CD4-positive, alpha-beta T cell treated with Interleukin-10 for 1 hour (primary cell): Measurements from ENCODE around the gene SEPHS2.
"Not testable (repeated sequence)": the region's sequence is repeated elsewhere in the genome, so short reads cannot be mapped to it uniquely, and the experiment has no call there.

ENCODE experiments used
- DNase-seq: peaks from one replicate; pipeline ENCODE4 v3.0.0-alpha.2; 2020

The SEPHS2 gene, protein sequence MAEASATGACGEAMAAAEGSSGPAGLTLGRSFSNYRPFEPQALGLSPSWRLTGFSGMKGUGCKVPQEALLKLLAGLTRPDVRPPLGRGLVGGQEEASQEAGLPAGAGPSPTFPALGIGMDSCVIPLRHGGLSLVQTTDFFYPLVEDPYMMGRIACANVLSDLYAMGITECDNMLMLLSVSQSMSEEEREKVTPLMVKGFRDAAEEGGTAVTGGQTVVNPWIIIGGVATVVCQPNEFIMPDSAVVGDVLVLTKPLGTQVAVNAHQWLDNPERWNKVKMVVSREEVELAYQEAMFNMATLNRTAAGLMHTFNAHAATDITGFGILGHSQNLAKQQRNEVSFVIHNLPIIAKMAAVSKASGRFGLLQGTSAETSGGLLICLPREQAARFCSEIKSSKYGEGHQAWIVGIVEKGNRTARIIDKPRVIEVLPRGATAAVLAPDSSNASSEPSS

DNA sequence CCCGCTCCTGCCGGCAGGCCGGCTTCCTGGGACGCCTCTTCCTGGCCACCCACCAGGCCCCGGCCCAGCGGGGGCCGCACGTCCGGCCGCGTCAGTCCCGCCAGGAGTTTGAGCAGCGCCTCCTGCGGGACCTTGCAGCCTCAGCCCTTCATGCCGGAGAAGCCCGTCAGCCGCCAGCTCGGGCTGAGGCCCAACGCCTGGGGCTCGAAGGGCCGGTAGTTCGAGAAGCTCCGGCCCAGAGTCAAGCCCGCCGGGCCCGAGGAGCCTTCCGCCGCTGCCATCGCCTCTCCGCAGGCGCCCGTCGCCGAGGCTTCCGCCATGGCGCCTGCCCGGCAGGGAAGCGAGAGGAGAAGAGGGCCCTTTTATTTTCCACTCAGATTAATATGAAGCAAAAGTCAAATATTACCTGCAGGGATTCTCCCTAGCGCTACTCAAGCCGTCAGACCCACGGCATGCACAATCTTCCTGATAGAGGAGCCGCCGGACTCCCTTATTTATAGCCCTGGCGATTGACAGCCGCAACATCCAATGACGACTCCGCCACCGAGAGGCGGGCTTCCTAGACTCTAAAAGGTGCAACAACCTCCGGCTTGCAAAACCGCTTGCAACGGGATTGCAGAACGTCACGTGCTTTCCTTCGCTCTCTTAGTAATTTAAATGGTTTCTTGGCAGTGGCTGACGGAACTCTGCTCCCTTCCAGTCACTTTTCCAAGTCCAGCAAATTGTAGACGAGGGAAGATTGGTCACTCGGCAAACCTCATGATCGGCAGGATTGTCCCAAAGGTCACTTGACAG is at the start of gene SEPHS2:
TSS of gene SEPHS2 (minus strand) at position 467 of the 795 bp plus-strand sequence. CDS start at position 320, 147 bp downstream.
- peak; percentile 97 for DNase-seq

DNA sequence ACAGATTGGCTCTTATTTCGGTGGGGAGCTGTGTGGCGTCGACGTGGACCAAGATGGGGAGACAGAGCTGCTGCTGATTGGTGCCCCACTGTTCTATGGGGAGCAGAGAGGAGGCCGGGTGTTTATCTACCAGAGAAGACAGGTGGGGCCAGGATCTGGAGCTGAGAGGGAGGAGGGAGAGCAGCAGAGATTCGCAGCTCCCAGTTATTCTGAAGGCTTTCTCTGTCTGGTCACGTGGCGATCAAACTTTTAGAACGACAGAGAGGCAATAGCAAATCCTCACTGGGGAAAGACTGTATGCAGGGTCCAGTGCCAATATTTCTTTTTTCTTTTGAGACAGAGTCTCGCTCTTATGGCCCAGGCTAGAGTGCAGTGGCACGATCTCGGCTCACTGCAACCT is 49.0 kb upstream of the SEPHS2 start:
- no peak for DNase-seq

DNA sequence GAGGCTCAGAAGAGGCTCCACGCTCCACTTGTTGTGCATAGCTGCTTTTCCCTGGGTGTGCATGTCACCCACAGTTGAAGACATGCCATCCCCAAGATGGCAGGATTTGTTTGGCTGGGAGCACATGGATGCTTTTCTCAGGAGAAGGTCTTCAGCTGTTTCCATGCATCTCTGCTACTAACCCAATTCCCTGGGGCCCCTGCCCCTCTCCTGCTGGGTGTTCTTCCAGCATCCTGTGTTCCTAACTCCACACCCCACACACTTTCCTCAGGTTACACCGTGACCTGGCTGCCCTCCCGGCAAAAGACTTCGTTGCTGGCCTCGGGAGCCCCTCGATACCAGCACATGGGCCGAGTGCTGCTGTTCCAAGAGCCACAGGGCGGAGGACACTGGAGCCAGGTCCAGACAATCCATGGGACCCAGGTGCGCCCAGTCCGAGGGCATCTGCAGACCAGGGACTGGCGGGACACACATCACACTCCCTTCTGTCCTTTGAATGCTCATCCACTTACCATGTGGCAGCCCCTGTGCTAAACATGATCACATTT is 48.3 kb upstream of the SEPHS2 start:
- no peak for DNase-seq

DNA sequence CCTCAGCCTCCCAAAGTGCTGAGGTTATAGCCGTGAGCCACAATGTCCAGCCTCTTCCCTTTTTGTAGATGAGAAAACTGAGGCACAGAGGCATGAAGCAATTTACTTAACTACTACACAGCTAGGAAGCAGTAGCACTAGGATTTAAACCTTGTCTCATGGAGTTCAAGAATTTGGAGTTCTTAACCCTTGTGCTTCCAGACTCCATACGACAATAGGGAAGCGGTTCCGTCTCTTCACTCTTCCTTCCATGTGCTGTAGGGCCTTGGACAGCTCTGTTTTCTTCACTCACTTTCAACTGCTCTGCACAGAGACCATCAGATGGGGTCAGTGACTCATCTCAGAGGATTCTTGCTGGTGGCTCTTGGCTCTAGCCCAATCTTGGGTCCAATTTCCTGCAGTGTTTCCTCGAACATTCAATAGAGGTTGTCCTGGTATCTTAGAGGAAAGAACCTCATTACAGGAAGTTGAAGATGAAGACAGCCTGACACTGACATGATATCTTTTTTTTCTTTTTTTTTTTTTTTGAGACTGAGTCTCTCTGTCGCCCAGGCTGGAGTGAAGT is 46.2 kb upstream of the SEPHS2 start:
- no peak for DNase-seq

DNA sequence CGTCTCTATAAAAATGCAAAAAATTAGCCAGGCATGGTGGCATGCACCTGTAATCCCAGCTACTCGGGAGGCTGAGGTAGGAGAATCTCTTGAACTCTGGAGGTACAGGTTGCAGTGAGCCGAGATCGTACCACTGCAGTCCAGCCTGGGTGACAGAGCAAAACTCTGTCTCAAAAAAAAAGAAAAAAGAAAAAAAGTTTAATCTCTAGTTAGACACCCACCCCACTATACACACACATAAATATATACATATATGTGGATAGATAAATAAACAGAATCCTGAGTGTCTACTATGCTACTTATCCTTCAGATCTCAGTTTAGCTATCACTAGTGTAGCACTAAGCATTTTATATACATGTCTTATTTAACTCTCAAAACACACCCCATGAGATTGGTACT is 45.6 kb upstream of the SEPHS2 start:
- DNase-seq: no peak

DNA sequence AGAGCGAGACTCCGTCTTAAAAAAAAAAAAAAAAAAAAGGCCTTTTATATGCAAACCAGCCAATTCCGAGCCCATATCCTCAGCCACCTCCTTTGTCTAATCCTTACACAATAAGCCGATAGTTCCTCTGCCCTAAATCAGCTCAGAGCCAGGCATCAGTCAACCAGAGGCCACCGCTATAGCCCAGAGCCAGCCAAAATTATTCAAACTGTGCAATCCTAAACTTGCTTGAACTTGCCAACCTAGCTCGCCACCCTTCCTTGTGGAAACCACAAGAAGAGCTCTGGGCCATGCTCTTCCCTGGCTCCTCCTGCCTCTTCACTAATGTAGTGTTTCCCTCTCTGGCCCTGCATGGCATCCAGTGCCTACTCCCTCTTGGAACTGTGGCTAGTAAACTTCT is 44.5 kb upstream of the SEPHS2 start:
- DNase-seq: no peak

DNA sequence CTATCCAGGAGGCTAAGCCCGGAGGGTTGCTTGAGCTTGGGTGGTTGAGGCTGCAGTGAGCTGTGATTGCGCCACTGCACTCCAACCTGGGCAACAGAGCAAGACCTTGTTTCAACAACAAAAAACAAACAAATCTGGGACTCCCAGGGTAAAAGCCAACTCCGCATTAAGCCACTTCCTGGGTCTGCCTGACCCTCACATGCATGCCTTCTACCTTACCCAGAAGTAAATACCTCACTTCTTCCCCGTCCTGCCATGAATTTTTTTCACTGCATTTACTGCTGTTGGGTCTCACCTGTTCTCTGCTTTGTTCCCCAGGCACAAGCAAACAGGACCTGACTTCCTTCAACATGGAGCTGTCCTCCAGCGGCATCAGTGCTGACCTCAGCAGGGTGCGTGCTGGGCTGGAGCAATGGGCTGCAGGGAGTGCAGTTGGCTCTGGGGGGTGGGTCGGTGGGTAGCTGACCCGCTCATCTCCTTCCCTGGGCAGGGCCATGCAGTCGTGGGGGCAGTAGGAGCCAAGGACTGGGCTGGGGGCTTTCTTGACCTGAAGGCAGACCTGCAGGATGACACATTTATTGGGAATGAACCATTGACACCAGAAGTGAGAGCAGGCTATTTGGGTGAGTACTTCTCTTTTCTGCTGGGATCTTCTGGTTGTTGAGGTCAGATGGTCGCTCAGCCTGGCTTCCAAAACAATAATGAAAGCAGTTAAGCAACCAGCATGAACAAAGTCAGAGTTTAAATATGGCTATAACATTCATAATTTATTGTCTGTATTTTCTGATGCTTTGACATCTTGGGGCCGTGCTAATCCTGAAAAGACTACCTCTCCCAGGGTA is 43.3 kb upstream of the SEPHS2 start:
- no peak for DNase-seq

DNA sequence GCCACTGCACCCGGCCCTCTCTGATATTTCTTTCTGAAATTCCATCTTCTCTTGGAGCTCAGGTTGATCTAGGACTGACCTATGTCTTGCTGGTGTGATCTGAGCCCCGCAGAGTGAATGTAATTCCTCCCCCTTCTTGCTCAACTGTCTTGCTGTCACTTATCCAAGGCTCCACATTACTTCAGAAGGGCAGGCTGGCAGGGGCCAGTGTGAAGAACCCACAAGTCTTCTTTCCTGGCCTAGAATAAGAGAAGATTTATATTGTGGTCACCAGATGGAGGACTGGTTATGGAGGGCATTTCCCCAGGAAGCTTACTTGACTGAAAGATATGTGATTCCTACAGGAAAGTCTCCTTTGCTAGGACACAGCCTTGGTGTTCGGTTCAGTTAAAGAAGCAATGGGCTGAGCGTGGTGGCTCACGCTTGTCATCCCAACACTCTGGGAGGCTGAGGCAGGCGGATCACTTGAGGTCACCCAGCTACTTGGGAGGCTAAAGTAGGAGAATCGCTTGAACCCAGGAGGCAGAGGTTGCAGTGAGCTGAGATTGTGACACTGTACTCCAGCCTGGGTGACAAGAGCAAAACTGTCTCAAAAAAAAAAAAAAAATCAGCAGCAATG is 40.3 kb upstream of the SEPHS2 start:
- no peak for DNase-seq

DNA sequence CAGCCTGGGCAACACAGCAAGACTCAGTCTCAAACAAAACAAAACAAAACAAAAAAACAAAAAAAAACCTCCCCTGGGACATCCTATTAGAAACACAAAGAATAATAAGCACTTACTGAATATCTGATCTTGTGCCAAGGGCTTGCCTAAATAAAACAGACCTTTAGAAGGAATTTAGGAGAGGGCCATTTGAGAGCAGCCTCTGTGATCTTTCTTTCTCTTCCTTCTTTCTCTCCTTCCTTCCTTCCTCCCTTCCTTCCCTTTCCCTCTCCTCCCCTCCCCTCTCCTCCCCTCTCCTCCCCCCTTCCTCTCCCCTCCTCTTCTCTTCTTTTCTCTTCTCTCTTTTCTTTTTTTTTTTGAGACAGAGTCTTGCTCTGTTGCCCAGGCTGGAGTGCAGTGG is 39.2 kb upstream of the SEPHS2 start:
- no peak for DNase-seq

DNA sequence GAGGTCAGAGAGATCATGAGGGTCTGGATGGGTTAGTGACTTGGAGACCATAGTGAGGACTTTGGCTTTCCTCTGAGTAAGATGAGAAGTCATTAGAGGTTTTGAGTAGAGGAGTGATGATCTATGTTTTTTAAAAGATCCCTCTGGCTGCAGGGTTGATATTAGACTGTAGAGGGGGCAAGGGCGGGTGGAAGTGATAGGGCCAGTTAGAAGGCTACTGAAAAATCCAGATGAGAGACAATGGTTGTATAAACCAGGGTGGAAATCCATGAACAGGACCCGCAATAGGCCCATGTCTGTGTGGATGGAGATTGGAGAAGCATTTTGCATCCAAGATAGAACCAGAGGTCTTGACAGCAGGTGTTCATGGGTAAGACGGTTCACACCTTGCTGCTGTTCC is 36.7 kb upstream of the SEPHS2 start:
- peak; percentile 34 for DNase-seq

DNA sequence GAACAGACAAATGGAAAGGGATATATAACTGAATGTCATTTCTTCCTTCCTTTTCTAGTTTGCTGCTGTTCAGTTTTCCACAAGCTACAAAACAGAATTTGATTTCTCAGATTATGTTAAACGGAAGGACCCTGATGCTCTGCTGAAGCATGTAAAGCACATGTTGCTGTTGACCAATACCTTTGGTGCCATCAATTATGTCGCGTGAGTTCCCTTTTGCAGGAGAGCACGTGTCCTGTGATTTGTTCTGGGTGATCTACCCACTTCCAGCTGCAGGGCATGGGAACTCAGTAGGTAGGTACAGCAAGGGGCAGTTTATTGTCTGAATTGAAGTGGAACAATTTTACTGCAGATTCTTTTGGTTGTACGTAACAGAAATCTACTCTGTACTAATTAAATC is 35.7 kb upstream of the SEPHS2 start:
- no peak for DNase-seq

DNA sequence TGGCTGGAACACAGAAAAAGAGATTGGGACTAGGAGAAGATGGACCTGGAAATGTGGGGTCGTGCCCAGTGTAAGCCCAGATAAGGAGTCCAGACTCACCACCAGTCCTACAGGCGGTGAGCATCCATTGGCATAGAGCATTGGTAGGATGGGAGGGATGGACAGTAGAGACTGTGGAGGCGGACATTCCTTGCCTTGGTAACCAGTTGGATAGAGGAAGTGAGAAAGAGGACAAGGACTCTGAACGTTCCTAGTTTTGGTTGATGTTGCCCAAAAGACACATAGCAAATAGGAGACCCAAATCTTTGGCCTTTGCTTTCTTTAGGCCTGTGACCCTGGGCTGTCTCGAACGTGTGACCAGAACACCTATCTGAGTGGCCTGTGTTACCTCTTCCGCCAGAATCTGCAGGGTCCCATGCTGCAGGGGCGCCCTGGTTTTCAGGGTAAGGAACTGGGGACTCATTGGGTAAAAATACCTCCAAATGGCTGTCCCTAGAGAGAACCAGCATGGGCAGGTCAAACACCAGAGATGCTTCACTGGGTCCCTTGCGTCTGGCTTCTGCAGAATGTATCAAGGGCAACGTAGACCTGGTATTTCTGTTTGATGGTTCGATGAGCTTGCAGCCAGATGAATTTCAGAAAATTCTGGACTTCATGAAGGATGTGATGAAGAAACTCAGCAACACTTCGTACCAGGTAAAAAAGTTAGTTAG is 33.2 kb upstream of the SEPHS2 start:
- no peak for DNase-seq

DNA sequence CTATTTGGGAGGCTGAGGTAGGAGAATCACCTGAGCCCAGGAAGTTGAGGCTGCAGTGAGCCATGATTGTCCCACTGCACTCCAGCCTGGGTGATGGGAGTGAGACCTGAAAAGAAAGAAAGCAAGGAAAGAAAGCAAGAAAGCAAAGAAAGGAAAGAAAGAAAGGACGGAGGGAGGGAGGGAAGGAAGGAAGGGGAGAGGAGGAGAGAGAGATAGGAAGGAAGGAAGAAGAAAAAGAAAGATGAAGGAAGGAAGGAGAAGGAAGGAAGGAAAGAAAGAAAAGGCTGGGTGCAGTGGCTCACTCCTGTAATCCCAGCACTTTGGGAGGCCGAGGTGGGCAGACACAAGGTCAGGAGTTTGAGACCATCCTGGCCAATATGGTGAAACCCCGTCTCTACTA is 32.1 kb upstream of the SEPHS2 start:
- DNase-seq: not testable (repeated sequence)

DNA sequence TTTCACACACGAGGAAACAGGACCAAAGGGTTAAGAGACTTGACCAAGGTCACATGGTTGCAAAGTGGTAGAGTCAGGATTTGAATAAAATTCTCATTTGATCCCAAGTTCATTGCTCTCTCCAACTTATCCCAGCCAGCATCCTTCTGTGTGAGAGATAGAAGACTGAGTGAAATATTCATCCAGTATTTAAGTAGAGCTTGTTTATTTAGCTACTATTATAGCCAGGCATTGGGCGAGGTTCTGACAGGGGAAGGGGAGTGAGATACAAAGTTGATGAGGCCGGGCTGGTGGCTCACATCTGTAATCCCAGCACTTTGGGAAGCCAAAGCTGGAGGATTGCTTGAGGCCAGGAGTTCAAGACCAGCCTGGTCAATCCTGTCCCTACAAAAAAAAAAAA is 31.3 kb upstream of the SEPHS2 start:
- DNase-seq: no peak

DNA sequence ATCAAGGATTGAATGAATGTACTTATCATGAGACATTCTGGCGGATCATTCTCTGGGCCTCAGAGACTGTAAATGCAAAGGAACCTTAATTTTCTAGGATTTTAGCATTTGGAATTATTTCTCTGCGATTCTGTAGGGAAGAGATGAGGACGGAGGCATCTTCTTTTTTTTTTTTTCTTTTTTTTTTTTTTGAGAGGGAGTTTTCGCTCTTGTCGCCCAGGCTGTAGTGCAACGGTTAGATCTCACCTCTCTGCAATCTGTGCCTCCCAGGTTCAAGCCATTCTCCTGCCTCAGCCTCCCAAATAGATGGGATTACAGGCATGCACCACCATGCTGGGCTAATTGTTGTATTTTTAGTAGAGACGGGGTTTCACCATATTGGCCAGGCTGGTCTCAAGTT is 29.0 kb upstream of the SEPHS2 start:
- DNase-seq: no peak

DNA sequence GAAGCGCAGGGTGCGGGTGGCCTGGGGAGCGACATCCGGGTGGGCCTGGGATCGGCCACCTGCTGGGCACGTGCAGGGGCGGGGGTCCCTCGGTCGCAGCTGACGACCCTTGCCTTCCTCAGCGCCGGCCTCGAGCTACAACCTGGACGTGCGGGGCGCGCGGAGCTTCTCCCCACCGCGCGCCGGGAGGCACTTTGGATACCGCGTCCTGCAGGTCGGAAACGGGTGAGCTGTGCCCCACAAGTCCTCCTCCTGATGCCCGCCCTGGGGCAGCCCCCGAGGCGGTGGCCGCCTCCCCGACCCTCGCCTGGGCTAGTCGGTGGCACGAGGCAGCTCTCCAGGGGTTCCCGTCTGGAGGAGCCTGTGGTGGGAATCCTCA is 28.4 kb upstream of the SEPHS2 start:
- DNase-seq: no peak

DNA sequence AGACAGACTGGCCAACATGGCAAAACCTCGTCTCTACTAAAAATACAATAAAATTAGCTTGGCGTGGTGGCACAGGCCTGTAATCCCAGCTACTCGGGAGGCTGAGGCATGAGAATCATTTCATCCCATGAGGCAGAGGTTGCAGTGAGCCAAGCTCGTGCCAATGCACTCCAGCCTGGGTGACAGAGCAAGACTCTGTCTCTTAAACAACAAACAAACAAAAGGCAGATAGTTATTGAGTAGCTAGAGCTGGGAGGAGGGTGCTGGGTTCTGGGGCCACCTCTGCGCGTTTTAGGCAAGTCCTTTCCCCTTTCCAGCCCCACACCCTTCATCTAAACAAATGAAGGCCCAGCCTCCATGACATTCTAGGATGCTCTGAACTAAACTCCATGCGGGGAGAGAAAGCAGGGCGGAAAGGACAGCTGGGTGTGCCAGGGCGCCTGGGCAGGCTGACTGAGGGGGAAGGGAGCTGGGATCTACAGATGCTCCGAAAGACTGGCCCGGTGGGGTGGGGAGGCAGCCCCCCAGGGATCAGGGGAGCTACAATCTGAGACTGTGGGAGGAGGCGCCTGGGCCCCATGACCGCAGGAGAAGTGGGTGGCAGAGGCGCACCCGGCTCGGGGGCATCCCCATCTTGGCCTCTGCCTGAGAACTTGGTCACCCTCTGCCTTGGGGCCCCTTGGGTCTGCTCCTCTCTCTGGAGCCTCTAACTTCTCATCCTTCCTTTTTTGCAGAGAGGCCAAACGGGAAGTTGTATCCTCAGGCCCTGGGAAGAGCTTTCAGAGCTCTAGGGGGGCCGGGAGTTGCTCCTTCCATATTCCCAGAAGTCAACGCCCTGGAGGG is 27.8 kb upstream of the SEPHS2 start:
- DNase-seq: peak; percentile 57

DNA sequence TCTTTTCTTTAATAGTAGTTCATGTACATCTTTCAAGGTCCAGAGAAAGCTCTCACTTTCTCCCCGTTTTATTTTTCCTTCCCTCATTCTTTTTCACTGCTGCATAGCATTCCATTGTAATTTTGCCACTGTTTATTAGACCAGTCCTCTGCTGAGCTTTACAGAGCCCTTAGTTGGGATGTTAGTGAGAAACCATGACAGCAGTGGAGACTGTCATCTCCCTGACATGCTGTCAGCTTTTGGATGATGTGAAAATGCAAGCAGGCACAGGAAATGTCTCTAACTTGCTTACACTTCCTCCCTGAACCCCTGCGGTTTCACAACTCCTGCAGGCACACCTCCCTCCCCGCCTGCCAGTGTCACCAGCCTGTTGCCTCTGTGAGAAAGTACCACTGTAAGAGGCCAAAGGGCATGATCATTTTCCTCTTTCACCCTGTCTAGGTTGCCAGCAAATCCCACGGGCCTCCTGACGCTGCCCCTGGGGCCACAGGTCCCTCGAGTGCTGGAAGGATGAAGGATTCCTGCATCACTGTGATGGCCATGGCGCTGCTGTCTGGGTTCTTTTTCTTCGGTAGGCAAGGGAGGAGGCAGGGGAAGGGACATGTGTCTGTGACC is 26.8 kb upstream of the SEPHS2 start, which contains the start of gene ITGAL:
TSS of gene ITGAL (plus strand) at position 415 of the 615 bp plus-strand sequence. CDS start at position 511, 96 bp downstream.
- DNase-seq: peak; percentile 89

DNA sequence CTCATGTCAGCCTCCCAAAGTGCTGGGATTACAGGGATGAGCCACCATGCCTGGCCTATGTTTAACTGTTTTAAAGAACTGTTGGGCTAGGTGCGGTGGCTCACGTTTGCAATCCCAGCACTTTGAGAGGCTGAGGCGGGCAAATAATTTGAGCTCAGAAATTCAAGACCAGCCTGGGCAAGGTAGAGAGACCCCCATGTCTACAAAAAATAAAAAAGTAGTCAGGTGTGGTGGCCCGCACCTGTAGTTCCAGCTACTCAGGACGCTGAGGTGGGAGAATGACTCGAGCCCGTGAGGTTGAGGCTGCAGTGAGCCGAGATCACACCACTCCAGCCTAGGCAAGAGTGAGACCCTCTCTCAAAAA is 24.9 kb upstream of the SEPHS2 start:
- no peak for DNase-seq

DNA sequence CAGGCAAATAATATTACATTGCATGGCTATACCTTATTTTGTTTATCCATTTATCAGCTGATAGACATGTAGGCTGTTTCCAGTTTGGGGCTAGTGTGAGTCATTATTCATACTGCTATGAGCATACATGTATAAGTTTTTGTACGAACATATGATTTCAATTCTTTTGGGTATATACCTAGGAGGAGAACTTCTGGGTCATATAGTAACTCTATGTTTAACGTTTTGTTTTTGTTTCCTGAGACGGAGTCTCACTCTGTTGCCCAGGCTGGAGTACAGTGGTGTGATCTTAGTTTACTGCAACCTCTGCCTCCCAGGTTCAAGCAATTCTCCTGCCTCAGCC is 24.5 kb upstream of the SEPHS2 start:
- no peak for DNase-seq
